GM21576 (cell line): ENCODE results near the gene ANGPTL4.

Experiments used
- ATAC-seq: cut with Tn5 transposase; IDR thresholded peaks from one replicate; pipeline ENCODE4 v1.9.1; 2021; ENCODE audit warnings: mild to moderate bottlenecking, moderate library complexity; ENCODE audit not compliant: unreplicated experiment

ANGPTL4 gene

DNA sequence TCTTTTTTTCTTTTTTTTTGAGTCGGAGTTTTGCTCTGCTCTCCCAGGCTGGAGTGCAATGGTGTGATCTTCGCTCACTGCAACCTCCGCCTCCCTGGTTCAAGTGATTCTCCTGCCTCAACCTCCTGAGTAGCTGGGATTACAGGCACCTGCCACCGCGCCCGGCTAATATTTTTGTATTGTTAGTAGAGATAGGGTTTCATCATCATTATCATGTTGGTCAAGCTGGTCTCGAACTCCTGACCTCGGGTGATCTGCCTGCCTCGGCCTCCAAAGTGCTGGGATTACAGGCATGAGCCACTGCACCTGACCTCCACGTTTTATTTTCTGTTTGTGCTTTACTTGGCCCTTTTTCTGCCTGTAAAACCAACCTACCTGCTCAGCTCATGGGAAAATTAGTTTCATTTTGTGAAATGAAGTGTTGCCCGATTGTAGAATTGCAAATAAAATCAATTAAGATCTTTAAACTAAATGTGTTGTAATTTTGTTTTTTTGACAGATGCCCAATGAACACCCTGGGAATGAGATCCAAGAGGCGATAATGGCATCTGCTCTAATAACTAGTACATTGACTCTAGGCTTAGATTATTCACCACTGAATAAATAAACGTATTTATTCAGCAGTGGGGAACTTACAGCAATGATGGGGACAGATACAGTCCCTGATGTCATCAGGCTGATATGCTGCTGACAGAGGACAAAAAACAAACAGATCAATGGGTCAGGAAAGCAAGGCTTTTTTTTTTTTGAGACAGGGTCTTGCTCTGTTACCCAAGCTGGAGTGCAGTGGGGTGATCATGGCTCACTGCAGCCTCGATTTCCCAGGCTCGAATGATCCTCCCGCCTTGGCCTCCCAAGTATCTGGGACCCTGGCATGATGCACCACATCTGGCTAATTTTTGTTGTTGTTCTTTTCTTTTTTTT lies 24.0 kb downstream of the ANGPTL4 start:
- no peak for ATAC-seq

DNA sequence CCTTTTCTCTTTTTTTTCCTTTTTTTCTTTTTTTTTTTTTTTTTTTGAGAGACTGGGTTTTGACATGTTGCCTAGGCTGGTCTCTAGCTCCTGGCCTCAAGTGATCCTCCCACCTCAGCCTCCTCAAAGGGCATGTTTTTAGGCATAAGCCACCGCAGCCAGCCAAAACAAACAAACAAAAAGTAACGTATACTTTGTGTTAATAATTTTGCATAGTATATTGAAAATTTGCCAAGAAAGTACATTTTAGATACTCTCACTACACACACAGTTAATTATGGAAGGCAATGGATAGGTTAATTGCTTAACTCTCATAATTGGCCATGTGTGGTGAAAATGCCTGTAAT lies 24.6 kb downstream of the ANGPTL4 start:
- no peak for ATAC-seq

DNA sequence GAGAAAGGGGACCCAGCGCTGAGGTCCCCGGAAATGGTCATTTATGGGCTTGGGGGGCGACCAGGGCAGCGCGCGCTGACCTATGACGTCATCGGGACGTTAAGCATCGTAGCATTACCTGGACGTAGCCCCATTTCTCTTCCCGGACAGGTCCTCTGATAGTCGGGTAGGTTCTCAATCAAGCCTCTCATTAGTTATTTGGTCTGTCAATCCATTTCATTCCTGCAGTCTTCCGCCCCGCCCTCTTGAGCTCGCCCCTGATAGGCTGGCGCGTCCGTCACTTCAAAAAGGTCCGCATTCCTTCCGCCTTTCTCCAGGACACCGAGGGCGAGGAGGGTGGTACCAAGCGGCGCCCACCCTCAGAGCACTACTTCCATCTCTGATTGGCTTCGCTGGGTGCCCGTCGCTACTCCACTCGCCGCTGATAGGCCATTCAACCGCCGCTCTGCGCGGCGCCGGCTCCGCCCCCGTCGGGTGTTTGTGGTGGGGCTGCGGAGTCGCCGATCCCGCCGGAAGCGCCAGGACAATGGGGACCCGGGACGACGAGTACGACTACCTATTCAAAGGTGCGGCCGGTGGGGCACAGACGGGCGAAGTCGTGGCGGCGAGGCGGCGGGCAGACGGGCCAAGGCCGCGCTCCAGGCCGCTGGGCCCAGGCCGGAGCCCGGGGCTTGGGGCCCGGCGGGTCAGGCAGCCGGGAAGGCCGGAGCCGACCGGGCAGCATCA lies 26.1 kb downstream of the ANGPTL4 start, which contains the start of gene RAB11B:
Gene RAB11B, plus strand, starts transcription at position 470 of the 726 bp plus-strand sequence. Its CDS starts 57 bp downstream, at position 527.
- ATAC-seq, result peak; percentile 88

DNA sequence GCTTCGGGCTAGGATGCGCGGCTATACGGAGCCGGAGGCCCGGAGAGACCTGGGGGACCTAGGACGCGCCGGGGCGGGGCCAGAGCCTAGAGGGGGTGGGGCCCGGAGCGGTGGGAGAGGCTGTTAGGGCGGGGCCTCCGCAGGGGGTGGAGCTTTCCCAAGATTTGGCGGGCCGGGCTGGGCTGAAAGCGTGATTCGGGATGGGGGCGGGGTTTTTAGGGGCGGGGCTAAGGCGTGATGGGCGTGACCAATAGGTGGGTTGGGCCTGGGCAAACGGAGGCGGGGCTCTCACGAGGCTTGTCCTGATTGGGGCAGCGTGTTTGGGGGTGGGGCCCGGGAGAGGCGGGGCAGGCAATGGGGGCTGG lies 26.6 kb downstream of the ANGPTL4 start:
- ATAC-seq, result peak; percentile 37

DNA sequence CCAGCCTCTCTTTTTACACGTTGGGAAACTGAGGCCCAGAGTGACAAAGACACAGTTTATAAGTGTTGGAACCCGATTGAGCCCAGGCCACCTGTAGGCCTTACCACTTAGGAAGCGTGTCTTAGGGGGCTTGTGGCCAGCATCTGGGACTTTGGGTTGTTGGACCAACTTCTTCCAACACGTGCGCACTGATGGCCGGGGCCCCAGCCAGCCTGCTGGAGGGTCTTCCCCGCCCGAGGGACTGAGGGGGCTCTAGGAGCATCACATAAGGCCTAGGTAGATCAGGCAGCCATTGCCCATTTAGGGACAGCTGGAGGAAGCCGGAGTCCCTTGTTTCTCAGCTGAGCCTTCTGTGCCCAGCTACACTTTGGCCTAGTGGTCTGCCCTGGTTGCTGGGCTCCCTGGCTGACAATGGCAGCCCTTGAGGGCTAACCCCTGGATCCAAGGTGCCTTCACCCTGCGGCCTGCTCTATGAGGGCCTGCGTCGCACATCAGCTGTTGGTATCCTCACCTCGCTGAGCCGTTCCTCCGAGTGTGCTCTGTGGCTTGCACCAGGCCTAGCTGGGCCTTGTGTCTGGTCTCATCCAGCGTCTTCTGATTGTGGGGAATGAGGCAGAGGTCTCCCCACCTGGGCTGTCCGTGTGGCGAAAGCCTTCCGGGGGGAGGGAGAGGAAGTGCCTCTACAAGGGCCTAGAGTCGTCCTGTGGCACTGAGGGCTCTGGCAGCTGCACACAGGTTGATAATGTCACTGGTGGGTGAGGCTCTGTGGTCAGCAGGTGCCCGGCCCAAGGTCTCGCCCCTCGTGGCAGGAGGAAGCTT lies 27.5 kb downstream of the ANGPTL4 start:
- no peak for ATAC-seq

DNA sequence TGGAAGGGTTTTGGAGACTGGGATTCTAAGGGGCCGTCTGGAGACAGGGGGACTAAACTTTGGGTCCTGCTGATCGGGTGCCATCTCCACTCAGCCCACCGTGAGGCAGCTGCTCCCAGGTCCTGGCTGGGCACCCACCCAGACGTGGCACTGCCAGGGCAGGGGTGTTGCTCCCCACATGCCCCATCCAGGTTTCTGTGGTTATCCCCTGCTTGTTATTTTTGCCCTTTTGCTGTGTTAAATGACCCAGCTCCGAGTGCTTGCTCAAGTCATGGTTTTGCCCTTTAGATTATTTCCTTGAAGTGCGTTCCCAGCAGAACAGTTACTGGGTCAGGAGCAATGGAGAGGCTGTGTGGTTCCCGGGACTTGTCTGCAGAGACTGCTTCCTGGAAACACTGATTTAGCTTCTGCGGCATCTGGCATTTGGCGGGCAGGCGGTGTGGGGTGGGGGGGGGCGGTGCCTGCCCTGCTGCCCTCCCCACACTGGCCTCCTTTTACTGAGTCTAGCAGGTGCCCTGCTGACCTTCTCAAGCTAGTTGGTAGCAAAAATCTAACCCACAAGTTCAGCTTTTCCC lies 28.1 kb downstream of the ANGPTL4 start:
- no peak for ATAC-seq

DNA sequence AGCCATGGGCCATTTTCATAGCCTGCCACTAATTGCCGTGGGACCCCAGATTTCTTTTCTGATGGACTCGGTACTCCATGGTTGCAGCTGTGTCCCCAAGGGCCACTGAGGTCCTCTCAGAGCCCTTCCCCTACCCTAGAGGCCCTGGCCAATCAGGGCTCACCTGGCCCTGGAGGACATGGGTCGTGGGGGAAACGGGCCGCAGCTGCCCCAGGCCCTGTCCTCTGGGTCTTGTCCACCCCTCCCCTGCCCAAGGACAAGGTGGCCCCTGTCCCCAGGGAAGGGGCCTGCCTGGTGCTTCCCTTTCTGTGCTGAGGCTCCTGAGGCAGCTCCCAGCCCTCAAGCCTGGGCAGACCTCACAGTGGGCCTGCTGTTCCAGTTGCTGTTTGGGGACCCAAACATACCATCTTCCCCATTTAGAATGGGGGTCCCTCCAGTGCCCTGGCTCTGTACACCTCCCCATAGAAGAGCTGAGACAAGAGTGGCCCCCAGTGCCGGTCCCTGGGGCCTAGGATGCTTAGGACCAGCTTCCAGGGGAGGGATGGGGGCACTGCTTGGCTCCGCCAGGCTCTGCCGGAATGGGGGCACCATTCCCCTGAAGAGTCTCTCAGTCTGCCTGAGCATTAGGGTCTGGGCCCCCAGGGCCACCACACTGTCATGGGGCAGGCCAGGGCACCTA lies 29.4 kb downstream of the ANGPTL4 start:
- ATAC-seq, result no peak

DNA sequence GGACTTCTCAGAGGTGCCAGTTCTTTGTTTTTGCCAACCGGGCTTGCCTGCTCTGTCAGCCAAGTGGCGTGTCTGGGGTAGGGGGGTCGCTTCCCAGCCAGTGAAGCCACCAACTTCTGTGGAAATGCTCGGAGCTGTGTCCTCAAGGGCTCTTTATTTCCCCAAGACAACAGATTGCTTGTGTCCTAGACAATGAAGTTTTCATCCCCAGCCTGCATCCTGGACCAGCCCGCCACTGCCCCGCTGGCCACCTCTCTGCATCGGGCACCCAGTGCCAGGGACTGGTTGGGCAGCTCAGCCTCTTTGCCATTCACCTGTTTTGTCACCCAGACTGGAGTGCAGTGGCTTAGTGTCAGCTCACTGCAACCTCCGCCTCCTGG lies 29.9 kb downstream of the ANGPTL4 start:
- no peak for ATAC-seq

DNA sequence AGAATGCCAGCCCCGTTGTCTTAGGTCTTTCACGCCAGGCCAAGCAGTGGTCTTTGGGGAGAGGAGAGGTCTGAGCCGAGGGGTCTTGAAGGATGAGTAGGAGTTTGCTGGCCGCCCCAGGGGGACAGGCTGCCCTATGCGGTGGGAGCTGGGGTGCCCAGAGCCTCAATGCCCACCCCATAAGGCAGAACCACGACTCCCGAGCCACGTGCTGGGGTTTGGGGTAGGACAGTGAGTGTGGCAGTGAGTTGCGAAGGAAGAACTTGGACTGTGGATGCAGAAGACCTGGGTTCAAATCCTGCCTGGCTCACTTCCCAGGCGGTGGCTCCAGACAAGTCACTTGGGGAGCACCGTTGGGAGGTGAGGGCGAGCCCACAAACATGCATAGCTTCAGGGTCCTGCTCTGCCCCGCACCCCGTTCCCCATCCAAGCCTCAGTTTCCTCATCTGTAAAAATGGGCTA lies 31.7 kb downstream of the ANGPTL4 start:
- no peak for ATAC-seq

DNA sequence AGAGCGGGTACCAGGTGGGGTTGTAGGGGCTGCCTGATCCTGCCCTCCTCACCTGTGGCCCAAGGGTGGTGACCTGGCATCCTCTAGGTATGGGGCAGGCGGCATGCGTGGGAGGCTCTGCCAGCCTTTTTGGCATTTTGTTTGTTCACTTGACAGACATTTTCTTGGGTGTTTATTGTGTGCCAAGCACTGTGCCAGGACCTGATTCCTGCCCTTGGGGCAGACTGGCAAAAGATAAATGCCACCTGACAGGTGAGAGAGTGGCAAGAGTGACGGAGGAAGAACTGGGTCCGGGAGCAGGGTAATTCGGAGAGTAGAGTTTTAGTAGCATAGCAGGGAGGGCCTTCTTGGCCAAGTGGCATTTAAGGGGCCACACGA lies 32.2 kb downstream of the ANGPTL4 start:
- ATAC-seq, result no peak

DNA sequence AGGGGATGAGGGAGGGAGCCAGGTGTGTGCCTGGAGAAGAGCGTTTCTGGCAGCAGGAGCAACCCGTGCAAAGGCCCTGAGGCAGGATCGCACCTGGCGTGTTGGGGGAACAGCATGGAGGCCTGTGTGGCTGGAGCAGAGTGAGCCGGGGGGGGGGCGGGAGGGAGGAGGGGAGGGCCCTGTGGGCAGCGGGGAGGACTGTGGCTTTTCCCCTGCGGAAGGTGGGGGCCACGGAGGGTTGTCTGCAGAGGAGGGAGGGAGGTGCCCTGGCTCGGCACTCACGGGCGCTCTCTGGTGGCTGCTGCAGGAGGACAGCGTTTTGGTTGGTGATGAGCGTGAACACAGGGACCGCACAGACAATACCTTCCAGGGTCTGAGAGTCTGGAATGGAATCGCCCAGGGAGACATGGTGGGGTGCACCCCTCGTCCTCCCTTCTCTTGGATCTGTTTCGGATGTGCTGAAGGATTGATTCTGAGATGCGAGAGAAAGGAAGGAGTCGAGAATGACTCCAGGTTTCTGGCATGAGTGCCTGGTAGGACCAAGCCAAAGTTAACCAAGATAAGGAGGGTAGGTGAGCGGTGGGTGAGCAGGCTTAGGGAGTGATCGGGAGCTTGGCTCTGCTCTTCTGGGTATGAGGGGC lies 32.7 kb downstream of the ANGPTL4 start:
- ATAC-seq, result no peak

DNA sequence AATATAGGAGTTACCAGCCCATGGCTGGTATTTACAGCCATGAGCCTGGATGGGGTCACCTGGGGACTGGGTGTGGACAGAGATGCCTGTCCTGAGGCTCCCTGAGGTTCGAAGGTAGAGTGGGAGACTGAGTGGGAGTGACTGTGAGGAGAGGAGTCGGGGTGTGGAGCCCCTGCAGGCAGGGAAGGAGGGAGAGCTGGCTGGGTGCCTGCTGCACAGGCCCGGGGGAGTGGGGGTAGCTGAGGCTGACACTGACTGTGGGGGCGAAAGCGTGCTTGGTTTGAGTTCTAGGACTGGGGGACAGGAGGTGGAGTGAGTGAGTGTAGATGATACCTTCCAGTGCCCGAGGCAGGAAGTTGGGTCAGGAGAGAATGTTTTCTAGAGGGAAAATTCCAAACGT lies 33.3 kb downstream of the ANGPTL4 start:
- ATAC-seq, result no peak

DNA sequence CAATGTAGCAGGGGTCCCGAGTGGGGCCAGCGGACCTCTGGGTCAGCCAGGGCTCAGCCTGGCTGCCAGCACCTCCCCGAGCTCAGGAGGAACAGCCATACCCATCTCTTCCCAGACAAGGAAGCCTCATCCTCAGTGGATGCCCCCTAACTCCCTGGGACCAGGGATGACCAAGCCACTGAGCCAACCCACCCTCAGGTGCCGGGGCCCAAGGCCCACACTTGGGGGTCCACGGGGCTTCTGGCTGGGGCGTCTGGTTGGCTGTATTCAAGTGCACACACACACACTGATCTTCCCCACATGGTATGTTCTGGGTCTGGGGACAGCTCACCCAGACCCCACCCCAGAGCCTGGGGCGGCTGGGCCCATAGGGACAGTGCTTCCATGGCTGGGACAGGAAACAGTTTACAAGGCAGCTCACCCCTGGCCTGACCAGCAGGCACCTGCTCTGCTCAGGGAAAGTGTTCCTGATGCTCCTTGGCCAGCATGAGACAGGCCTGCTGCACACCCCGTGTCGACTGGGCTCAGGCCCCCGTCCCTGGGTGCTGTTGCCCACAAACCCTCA lies 33.9 kb downstream of the ANGPTL4 start:
- no peak for ATAC-seq

DNA sequence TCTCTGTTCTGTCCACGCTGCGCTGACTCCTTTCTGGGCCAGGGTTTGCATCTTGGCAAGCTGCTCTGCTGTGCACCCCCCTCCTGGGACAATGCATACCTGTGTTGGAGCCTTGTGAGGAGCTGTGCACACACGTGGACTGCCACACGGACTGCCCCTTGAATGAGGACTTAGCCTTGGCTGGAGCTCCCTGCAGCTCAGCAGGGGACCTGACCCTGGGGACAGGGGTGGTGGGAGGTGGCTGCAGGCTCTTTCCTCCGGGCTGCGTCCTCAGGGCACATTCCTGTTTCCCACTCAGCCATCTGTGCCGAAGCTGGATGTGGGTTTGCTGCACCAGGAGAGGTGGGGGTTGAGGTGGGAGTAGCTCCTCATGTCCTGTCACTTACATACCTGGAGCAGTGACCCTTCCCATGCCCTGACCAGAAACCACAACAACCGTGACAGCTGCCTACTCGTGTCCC lies 34.4 kb downstream of the ANGPTL4 start:
- no peak for ATAC-seq

DNA sequence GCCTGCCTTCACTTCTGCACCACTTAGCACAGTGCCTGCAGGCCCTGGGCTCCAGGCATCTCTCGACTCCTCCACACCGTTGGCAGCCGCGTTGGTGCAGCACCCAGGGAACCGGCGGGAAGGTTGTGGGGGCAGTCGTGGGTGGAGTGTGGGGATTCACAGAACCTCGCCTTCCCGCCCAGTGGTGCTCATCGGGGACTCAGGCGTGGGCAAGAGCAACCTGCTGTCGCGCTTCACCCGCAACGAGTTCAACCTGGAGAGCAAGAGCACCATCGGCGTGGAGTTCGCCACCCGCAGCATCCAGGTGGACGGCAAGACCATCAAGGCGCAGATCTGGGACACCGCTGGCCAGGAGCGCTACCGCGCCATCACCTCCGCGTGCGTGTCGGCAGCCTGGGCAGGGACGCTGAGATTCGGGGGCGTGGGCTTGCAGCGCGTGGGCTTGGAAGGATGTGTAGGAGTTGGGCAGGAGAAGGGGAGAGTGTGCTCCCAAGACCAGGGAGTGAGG lies 35.8 kb downstream of the ANGPTL4 start:
- ATAC-seq, result no peak

DNA sequence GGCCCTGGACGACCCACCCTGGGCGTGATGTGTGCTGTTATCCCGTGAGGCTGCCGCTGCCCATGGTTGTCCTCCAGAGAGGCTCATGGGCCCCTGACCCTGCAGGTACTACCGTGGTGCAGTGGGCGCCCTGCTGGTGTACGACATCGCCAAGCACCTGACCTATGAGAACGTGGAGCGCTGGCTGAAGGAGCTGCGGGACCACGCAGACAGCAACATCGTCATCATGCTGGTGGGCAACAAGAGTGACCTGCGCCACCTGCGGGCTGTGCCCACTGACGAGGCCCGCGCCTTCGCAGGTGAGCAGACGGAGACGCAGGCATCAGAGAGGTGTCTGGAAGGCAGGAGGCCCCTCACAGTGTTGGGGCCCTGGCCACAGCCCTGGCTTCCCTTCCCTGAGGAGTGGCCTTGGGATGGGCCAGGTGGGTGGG lies 38.0 kb downstream of the ANGPTL4 start:
- ATAC-seq, result no peak

DNA sequence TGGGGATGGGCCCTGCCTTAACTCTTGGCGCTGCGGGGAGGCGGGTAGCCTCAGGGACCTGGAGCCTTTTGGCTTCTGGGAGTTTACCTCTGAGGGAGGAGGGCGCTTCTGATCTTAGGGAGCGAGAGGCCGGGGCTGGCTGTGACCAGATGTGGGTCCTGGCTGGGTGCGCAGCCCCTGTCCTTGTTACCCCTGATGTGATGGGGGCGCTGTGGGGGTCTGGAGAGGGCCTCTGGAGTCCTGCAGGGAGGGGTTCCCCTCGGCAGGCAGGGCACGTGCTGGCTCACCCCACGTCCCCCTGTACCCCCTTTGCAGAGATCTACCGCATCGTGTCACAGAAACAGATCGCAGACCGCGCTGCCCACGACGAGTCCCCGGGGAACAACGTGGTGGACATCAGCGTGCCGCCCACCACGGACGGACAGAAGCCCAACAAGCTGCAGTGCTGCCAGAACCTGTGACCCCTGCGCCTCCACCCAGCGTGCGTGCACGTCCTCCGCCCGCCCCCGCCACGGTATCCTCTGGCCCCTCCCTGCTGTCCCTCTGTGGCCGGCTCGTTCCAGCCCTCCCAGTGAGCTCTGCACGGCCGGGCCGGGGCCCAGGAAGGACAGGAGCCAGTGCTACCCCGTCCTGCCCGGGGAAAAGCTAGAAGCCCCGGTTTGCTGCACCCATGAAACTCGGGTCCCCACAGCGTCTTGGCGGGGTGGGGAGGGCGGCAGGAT lies 39.3 kb downstream of the ANGPTL4 start:
- ATAC-seq, result no peak

DNA sequence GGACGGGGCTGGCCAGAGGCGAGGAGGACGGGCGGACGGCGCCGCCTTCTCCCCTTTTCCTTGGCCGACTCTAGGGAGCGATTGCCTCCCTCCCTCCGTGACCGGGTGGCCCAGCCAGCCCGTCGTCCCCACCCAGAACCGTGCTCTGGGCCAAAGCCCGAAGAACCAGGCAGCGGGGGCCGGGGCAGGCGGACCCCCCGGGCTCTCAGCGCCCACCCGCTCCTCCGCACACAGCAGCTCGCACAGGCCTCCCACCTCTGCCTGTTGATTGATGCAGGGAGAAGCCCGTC lies 39.8 kb downstream of the ANGPTL4 start:
- ATAC-seq, result no peak
